Esophagus muscularis mucosa (tissue), 4 donors: ENCODE data around the gene NKAIN1. TPM values are rescaled to one million over a fixed set of nuclear protein-coding genes. Genes with fewer than 3 reads are reported as not detected.

ENCODE experiments used
- DNase-seq: peaks from one replicate; pipeline ENCODE4 v3.0.0-alpha.2; 2017; ENCODE audit errors: extremely low spot score
- H3K27ac ChIP-seq, 4 donors: fragments of 200-600 bp; sonication (generic); replicated peaks in 1 of 4; 1 replicate in 3 of 4; 2 replicates in 1 of 4; pipeline ENCODE4 v1.5.1; 2016 to 2019; ENCODE audit warnings: mild to moderate bottlenecking in 1 of 4
- H3K27me3 ChIP-seq, 4 donors: fragments of 200-600 bp; sonication (generic); one replicate each; pipeline versions ENCODE4 v1.5.1 to v1.6.0; 2016 to 2019
- H3K36me3 ChIP-seq, 4 donors: fragments of 200-600 bp; sonication (generic); one replicate each; pipeline ENCODE4 v1.5.1; 2016 to 2019
- H3K4me1 ChIP-seq, 4 donors: fragments of 200-600 bp; sonication (generic); one replicate each; pipeline ENCODE4 v1.5.1; 2016 to 2019
- H3K4me3 ChIP-seq, 4 donors: fragments of 200-600 bp; sonication (generic); 1 replicate in 2 of 4; 2 replicates in 2 of 4; pipeline ENCODE4 v1.5.1; 2016 to 2019; ENCODE audit warnings: mild to moderate bottlenecking in 4 of 4, moderate library complexity in 1 of 4
- H3K9me3 ChIP-seq, 4 donors: fragments of 200-600 bp; sonication (generic); 1 replicate in 3 of 4; 2 replicates in 1 of 4; pipeline ENCODE4 v1.5.1; 2016 to 2019
- EP300 ChIP-seq: sonication (generic); formaldehyde crosslinking; IDR thresholded peaks from one replicate; pipeline ENCODE4 v1.6.1; 2017; ENCODE audit warnings: antibody characterized with exemption
- POLR2A ChIP-seq: fragments of 450-650 bp; IDR thresholded peaks from one replicate; pipeline ENCODE4 v1.6.1; 2017; ENCODE audit warnings: antibody characterized with exemption, moderate library complexity, mild to moderate bottlenecking, low read depth
- POLR2AphosphoS5 ChIP-seq, 2 donors: sonication (generic); formaldehyde crosslinking; IDR thresholded peaks; one replicate each; pipeline ENCODE4 v1.6.1; 2017; ENCODE audit warnings: antibody characterized with exemption in 2 of 2
- WGBS: methylation state at CpG from one replicate; pipeline ENCODE4 v1.1.5; 2018; 5-methylcytosine and 5-hydroxymethylcytosine counted together
- intact Hi-C: fragments of 100-400 bp; cut with DNase I; formaldehyde crosslinking; loops from one replicate; pipeline ENCODE4 v1.15.1; 2023
- total RNA-seq, 4 donors: library from RNA; depleted of rRNA; stranded (reverse); fragments of >200 nt; gene quantifications; one replicate each; pipeline versions ENCODE4 v1.1.0 to v1.2.1, GENCODE V29; 2016
- TF ChIP-seq, protein P1 (sequence below), 3 experiments: fragments of 200-600 bp in 2 of 3; fragments of 450-650 bp in 1 of 3; sonication (generic) in 2 of 3; IDR thresholded peaks; one replicate each; pipeline ENCODE4 v1.5.1; 2017 to 2019; ENCODE audit warnings: antibody characterized with exemption in 3 of 3, mild to moderate bottlenecking in 2 of 3, moderate library complexity in 1 of 3

Gene NKAIN1
- total RNA-seq, 4 donors from 2014 or later: not detected

DNA sequence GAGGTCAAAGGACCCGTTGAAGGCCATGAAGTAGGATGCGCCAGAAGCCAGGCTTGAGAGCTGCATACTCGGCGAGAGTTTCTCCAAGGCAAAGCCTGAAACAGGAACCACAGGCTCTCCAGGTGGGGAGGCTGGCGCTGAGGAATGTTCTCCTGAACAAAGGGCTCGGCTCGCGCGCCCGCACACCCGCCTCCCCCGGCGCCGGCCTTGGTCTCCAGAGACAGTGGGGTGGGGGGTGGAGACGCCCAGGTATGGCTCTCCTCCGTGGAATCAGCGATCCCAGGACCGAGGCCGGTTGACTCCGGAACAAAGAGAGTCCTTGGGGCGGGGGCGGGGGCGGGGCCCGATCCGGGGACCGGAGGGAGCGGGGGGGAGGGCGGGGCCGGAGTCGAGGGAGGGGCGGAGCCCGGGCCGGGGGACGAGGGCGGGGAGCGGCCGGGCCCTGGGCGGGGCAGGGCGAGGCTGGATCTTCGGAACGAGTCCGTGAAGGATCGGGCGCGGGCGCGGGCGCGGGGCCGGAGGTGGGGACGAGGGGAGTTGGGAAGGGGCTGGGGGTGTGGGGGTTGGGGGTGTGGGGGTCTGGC lies 85.0 kb downstream of the NKAIN1 start:
- intact Hi-C loops: loop anchor here (10.0 kb wide), 1 partner anchor 90 kb away; the partner anchor contains the start of gene PUM1
- WGBS: 39% methylated on average over 5 of the region's 51 CpGs
- no peaks in the 10 kb centered on the region for H3K9me3 ChIP-seq

DNA sequence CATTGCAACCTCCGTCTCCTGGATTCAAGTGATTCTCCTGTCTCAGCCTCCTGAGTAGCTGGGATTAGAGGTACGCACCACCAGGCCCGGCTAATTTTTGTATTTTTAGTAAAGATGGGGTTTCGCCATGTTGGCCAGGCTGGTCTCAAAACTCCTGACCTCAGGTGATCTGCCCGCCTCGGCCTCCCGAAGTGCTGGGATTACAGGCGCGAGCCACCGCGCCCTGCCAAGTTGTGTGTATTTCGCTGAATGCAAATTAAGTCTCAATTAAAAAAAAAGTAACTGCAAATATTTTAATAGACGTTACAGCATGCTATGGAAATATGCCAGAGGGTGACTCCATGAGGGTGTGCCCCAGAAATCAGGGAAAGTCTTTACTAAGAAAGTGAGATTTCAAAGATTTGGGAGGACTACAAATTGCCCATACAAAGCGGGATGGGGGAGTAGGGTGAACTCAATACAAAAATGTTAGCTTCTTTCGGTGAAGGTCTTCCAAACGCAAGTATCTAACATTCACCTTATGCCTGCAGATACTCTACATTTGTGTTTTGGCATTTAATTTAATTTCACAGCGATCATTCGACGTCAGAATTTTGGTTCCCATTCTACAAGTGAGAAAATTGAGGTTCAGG lies 85.6 kb downstream of the NKAIN1 start:
- Histone ChIP-seq H3K4me1 (peaks cover 6 to 15% (median 12%) of the 10 kb centered on the region in 4 donors), H3K36me3 (no peaks in the 10 kb centered on the region), H3K9me3 (no peaks in the 10 kb centered on the region), H3K27me3 (no peaks in the 10 kb centered on the region), H3K27ac (peak overlapping the region; percentile 80 to 87 (median 83)), H3K4me3 (peak overlapping the region; percentile 83 to 89 (median 86))
- TF ChIP-seq POLR2AphosphoS5 (IDR thresholded peaks at IDR 0.05) (no peak), POLR2A (no peak), EP300 (no peak)
- TF ChIP-seq, protein P1, sequence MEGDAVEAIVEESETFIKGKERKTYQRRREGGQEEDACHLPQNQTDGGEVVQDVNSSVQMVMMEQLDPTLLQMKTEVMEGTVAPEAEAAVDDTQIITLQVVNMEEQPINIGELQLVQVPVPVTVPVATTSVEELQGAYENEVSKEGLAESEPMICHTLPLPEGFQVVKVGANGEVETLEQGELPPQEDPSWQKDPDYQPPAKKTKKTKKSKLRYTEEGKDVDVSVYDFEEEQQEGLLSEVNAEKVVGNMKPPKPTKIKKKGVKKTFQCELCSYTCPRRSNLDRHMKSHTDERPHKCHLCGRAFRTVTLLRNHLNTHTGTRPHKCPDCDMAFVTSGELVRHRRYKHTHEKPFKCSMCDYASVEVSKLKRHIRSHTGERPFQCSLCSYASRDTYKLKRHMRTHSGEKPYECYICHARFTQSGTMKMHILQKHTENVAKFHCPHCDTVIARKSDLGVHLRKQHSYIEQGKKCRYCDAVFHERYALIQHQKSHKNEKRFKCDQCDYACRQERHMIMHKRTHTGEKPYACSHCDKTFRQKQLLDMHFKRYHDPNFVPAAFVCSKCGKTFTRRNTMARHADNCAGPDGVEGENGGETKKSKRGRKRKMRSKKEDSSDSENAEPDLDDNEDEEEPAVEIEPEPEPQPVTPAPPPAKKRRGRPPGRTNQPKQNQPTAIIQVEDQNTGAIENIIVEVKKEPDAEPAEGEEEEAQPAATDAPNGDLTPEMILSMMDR (IDR thresholded peaks at IDR 0.05): no peak
- intact Hi-C loops: loop anchor here (10.0 kb wide), 1 partner anchor 89 kb away; the partner anchor contains the start of gene PUM1
- WGBS: 86% methylated on average over 19 of the region's 19 CpGs
- DNase-seq: no peak

More for the DNA sequence above, 85.0 kb downstream of the NKAIN1 start:
- TF ChIP-seq EP300: no peak
- peak; percentile 3 to 23 for TF ChIP-seq POLR2AphosphoS5 (IDR thresholded peaks at IDR 0.05)
- no peaks in the 10 kb centered on the region for H3K36me3 ChIP-seq
- peak overlapping the region; percentile 80 to 87 (median 83) for H3K27ac ChIP-seq
- peak; percentile 93 for DNase-seq
- peak overlapping the region; percentile 83 to 89 (median 86) for H3K4me3 ChIP-seq
- peaks cover 6 to 15% (median 12%) of the 10 kb centered on the region in 4 donors for H3K4me1 ChIP-seq
- no peaks in the 10 kb centered on the region for H3K27me3 ChIP-seq

DNA sequence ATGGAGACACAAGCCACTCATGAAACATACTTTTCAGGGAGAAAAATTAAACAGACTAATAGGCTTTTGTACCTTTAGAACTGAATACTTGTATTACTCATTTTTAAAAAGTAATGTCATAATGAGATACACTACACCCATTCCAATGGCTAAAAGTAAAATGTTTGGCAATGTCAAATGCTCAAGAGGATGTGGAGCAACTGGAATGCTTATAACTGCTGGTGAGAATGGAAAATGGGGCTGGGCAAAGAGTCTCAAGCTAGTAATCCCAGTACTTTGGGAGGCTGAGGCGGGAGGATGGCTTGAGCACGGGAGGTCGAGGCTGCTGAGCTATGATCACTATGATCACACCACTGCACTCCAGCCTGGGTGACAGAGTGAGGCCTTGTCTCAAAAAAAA lies 86.3 kb downstream of the NKAIN1 start:
- H3K9me3 ChIP-seq: no peaks in the 10 kb centered on the region
- intact Hi-C loops: loop anchor here (10.0 kb wide), 1 partner anchor 89 kb away; the partner anchor contains the start of gene PUM1
- H3K36me3 ChIP-seq: no peaks in the 10 kb centered on the region
- TF ChIP-seq POLR2A (no peak), EP300 (no peak), POLR2AphosphoS5 (IDR thresholded peaks at IDR 0.05) (no peak)
- TF ChIP-seq, protein P1 (IDR thresholded peaks at IDR 0.05): no peak
- peaks cover 6 to 15% (median 12%) of the 10 kb centered on the region in 4 donors for H3K4me1 ChIP-seq
- 67% methylated on average over 3 of the region's 3 CpGs for WGBS
- DNase-seq: no peak
- H3K27ac ChIP-seq: no peak overlapping the region
- H3K4me3 ChIP-seq: no peak overlapping the region
- no peaks in the 10 kb centered on the region for H3K27me3 ChIP-seq

DNA sequence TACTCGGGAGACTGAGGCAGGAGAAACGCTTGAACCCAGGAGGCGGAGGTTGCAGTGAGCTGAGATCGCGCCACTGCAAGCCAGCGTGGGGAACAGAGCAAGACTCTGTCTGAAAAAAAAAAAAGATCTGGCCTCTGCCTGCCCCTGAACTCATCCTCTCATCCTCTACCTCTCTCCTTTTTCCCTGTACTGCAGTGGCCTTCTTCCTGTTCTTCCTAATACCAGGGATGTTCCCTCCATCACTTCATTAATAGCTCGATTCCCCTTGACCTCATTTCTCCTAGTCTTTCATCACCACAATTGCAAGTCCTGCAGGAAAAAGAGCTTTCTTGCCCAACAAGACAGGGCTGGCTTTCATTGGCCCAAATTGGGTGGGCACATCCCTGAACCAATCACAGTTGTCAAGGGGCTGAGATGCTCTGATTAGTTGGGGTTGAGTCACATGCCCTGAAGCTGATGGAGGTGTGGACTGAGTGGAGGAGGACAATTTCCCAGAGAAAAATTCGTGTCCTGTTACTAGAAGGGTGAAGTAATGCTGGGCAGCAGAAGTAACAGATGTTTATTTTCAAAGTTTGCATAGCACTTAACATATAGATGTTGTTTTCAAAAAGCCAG lies 87.4 kb downstream of the NKAIN1 start:
- Histone ChIP-seq H3K9me3 (no peaks in the 10 kb centered on the region), H3K4me3 (no peak overlapping the region), H3K36me3 (no peaks in the 10 kb centered on the region), H3K27me3 (no peaks in the 10 kb centered on the region), H3K27ac (no peak overlapping the region), H3K4me1 (peaks cover 6 to 15% (median 12%) of the 10 kb centered on the region in 4 donors)
- intact Hi-C loops: loop anchor here (10.0 kb wide), 1 partner anchor 87 kb away; the partner anchor contains the start of gene PUM1
- WGBS: 81% methylated on average over 8 of the region's 8 CpGs
- DNase-seq: no peak
- TF ChIP-seq POLR2AphosphoS5 (IDR thresholded peaks at IDR 0.05): no peak
- TF ChIP-seq POLR2A: no peak
- no peak for TF ChIP-seq EP300
- TF ChIP-seq, protein P1 (IDR thresholded peaks at IDR 0.05): no peak

DNA sequence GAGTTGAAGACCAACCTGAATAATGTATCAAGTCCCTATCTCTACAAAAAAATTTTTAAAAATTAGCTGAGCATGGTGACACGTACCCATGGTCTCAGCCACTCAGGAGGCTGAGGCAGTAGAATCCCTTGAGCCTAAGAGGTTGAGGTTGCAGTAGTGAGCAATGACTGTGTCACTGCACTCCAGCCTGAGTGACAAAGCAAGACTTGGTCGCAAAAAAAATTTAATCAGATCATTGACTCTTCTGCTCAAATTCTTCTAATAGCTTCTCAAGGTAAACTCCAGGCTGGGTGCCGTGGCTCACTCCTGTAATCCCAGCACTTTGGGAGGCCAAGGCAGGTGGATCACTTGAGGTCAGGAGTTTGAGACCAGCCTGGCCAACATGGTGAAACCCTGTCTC lies 88.3 kb downstream of the NKAIN1 start:
- WGBS: 88% methylated on average over 3 of the region's 3 CpGs
- intact Hi-C loops: loop anchor here (10.0 kb wide), 1 partner anchor 87 kb away; the partner anchor contains the start of gene PUM1

More for the DNA sequence above, 88.3 kb downstream of the NKAIN1 start:
- no peaks in the 10 kb centered on the region for H3K27me3 ChIP-seq
- no peak overlapping the region for H3K27ac ChIP-seq
- H3K36me3 ChIP-seq: no peaks in the 10 kb centered on the region
- no peak for DNase-seq
- peaks cover 6 to 15% (median 12%) of the 10 kb centered on the region in 4 donors for H3K4me1 ChIP-seq
- H3K9me3 ChIP-seq: no peaks in the 10 kb centered on the region
- no peak overlapping the region for H3K4me3 ChIP-seq
- no peak for TF ChIP-seq POLR2AphosphoS5 (IDR thresholded peaks at IDR 0.05)
- TF ChIP-seq, protein P1 (IDR thresholded peaks at IDR 0.05): no peak
- no peak for TF ChIP-seq EP300
